HCT116 (cell line): ENCODE measurements around the gene TNKS1BP1. TPM values are rescaled to one million over a fixed set of nuclear protein-coding genes. Genes with fewer than 3 reads are reported as not detected.

Experiments used
- ATAC-seq: fragments of 200-7000 bp; cut with Tn5 transposase; 2 replicates; pipeline ENCODE4 v1.9.1; 2020; ENCODE audit warnings: mild to moderate bottlenecking, moderate library complexity
- BruUV-seq: library from RNA; stranded (reverse); fragments of 400-500 nt; replicated peaks from 2 replicates; lab custom pipeline; 2021; lab: Mats Ljungman, UMichigan
- CTCF ChIA-PET: fragments of 300-600 bp; sonication (Branson Sonifier 250); formaldehyde crosslinking; loops from one replicate; lab custom pipeline; 2021; ENCODE audit warnings: antibody characterized with exemption; lab: Charles Lee
- POLR2A ChIA-PET: fragments of 300-600, 350-600 bp; sonication (Branson Sonifier 250); formaldehyde crosslinking; loops from one replicate; lab custom pipeline; 2021; ENCODE audit warnings: antibody characterized with exemption; lab: Charles Lee
- RAD21 ChIA-PET, 2 experiments: fragments of 300-600 bp; sonication (Branson Sonifier 250); formaldehyde crosslinking; loops; one replicate each; lab custom pipeline; 2023; ENCODE audit warnings: low total read pairs in 2 of 2; ENCODE audit not compliant: uncharacterized antibody in 2 of 2, unreplicated experiment in 2 of 2, low non-redundant PET in 1 of 2; lab: Charles Lee
- DNase-seq: peaks from one replicate; pipeline ENCODE4 v3.0.0-alpha.2; 2010; ENCODE audit warnings: low read depth, low spot score
- H2AFZ ChIP-seq: fragments of 200-600 bp; shearing (Covaris generic), sonication (generic); 2 replicates; pipeline ENCODE4 v1.6.1; 2017; ENCODE audit warnings: low read depth, mixed run types, mixed read lengths, antibody characterized with exemption, low read length; ENCODE audit not compliant: poor library complexity, severe bottlenecking
- H3K27ac ChIP-seq: 2 replicates; pipeline ENCODE4 v1.5.1; 2012; ENCODE audit warnings: low read depth, low read length
- H3K27me3 ChIP-seq: fragments of 200-600 bp; sonication (generic); 2 replicates; pipeline ENCODE4 v1.6.1; 2016; ENCODE audit warnings: mixed run types, low read length, mixed read lengths; ENCODE audit not compliant: insufficient read depth
- H3K36me3 ChIP-seq, 2 experiments: fragments of 200-500 bp in 1 of 2; fragments of 200-600 bp in 1 of 2; sonication (Bioruptor generic) in 1 of 2; sonication (generic) in 1 of 2; 2 replicates each; pipeline versions ENCODE4 v1.5.1 to v1.6.1; 2014 to 2016; ENCODE audit warnings: low read length in 2 of 2, inconsistent platforms in 1 of 2, mixed read lengths in 1 of 2, mixed run types in 1 of 2; ENCODE audit not compliant: insufficient read depth in 2 of 2, control insufficient read depth in 1 of 2
- H3K4me1 ChIP-seq, 2 experiments: fragments of 200-600 bp in 1 of 2; sonication (generic) in 1 of 2; 2 replicates each; pipeline versions ENCODE4 v1.5.1 to v1.6.1; 2012 to 2017; ENCODE audit warnings: low read length in 2 of 2, inconsistent platforms in 1 of 2, mild to moderate bottlenecking in 1 of 2, mixed read lengths in 1 of 2, mixed run types in 1 of 2, moderate library complexity in 1 of 2; ENCODE audit not compliant: insufficient read depth in 2 of 2, control insufficient read depth in 1 of 2
- H3K4me2 ChIP-seq: fragments of 200-600 bp; sonication (generic); 2 replicates; pipeline ENCODE4 v1.6.1; 2017; ENCODE audit warnings: mixed run types, low read length, mixed read lengths
- H3K4me3 ChIP-seq, 2 experiments: fragments of 200-600 bp in 1 of 2; sonication (generic) in 1 of 2; replicated peaks in 1 of 2; 2 replicates each; pipeline ENCODE4 v1.5.1; 2011 to 2016; ENCODE audit warnings: low read length in 2 of 2, control low read depth in 1 of 2, low read depth in 1 of 2, mild to moderate bottlenecking in 1 of 2, mixed read lengths in 1 of 2, mixed run types in 1 of 2
- H3K79me2 ChIP-seq: fragments of 200-600 bp; sonication (generic); 2 replicates; pipeline ENCODE4 v1.6.1; 2017; ENCODE audit warnings: mild to moderate bottlenecking, mixed run types, low read length, moderate library complexity, mixed read lengths; ENCODE audit not compliant: insufficient read depth
- H3K9ac ChIP-seq: fragments of 200-600 bp; sonication (generic); 2 replicates; pipeline ENCODE4 v1.6.1; 2016; ENCODE audit warnings: low read length, mixed read lengths
- H3K9me2 ChIP-seq: fragments of 200-600 bp; sonication (generic), shearing (Covaris generic); 2 replicates; pipeline ENCODE4 v1.6.1; 2017; ENCODE audit warnings: mixed run types, mild to moderate bottlenecking, moderate library complexity; ENCODE audit not compliant: insufficient read depth
- H3K9me3 ChIP-seq, 2 experiments: fragments of 200-500 bp in 1 of 2; fragments of 200-600 bp in 1 of 2; sonication (Bioruptor generic) in 1 of 2; sonication (generic) in 1 of 2; 2 replicates each; pipeline ENCODE4 v1.6.1; 2014 to 2017; ENCODE audit warnings: low read length in 2 of 2, mixed read lengths in 2 of 2, inconsistent platforms in 1 of 2, low read depth in 1 of 2, mild to moderate bottlenecking in 1 of 2, mixed run types in 1 of 2, moderate library complexity in 1 of 2; ENCODE audit not compliant: control insufficient read depth in 1 of 2, insufficient read depth in 1 of 2
- H4K20me1 ChIP-seq: fragments of 200-600 bp; sonication (generic), shearing (Covaris generic); 2 replicates; pipeline ENCODE4 v1.6.1; 2017; ENCODE audit warnings: mixed run types, mild to moderate bottlenecking, moderate library complexity; ENCODE audit not compliant: insufficient read depth
- ATF3 ChIP-seq: IDR thresholded peaks from 2 replicates; pipeline ENCODE4 v1.6.1; 2012
- CBX3 ChIP-seq: IDR thresholded peaks from 2 replicates; pipeline ENCODE4 v1.6.1; 2012; ENCODE audit warnings: low read depth
- CEBPB ChIP-seq: IDR thresholded peaks from 2 replicates; pipeline ENCODE4 v1.6.1; 2012; ENCODE audit warnings: low read depth
- CTCF ChIP-seq, 3 experiments: fragments of 200-600 bp in 1 of 3; sonication (generic) in 1 of 3; IDR thresholded peaks in 2 of 3; conservative IDR thresholded peaks in 1 of 3; 2 replicates each; pipeline ENCODE4 v1.5.1; 2012 to 2017; ENCODE audit warnings: low read depth in 2 of 3, low read length in 2 of 3, antibody characterized with exemption in 1 of 3, borderline replicate concordance in 1 of 3, control low read depth in 1 of 3, mild to moderate bottlenecking in 1 of 3, mixed read lengths in 1 of 3, mixed run types in 1 of 3, moderate library complexity in 1 of 3; ENCODE audit not compliant: insufficient read depth in 1 of 3
- ELF1 ChIP-seq: IDR thresholded peaks from 2 replicates; pipeline ENCODE4 v1.6.1; 2012; ENCODE audit warnings: low read depth, borderline replicate concordance
- EZH2 ChIP-seq: fragments of 200-600 bp; sonication (generic); IDR thresholded peaks from 2 replicates; pipeline ENCODE4 v1.6.1; 2017; ENCODE audit warnings: antibody characterized with exemption, mixed run types
- FOSL1 ChIP-seq: IDR thresholded peaks from 2 replicates; pipeline ENCODE4 v1.6.1; 2012; ENCODE audit warnings: low read depth
- JUND ChIP-seq: IDR thresholded peaks from 2 replicates; pipeline ENCODE4 v1.6.1; 2012
- MAX ChIP-seq: IDR thresholded peaks from 2 replicates; pipeline ENCODE4 v1.6.1; 2012
- RAD21 ChIP-seq: IDR thresholded peaks from 2 replicates; pipeline ENCODE4 v1.6.1; 2012; ENCODE audit warnings: low read depth, mild to moderate bottlenecking
- SP1 ChIP-seq: IDR thresholded peaks from 2 replicates; pipeline ENCODE4 v1.6.1; 2012; ENCODE audit warnings: low read depth
- TCF7L2 ChIP-seq: IDR thresholded peaks from 2 replicates; pipeline ENCODE4 v1.7.0; 2011; ENCODE audit warnings: borderline replicate concordance, inconsistent platforms; ENCODE audit not compliant: insufficient read depth, insufficient read length; ENCODE audit errors: extremely low read depth
- ZBTB33 ChIP-seq: IDR thresholded peaks from 2 replicates; pipeline ENCODE4 v1.6.1; 2011; ENCODE audit warnings: mild to moderate bottlenecking, low read length, moderate library complexity; ENCODE audit not compliant: insufficient replicate concordance; ENCODE audit errors: extremely low read depth
- ZNF274 ChIP-seq: fragments of 200-500 bp; sonication (Bioruptor generic); IDR thresholded peaks from 2 replicates; pipeline ENCODE4 v1.6.1; 2014; ENCODE audit warnings: mild to moderate bottlenecking, low read depth, low read length, inconsistent platforms
- intact Hi-C: fragments of 100-400 bp; cut with micrococcal nuclease; formaldehyde crosslinking; loops from 2 replicates; pipeline ENCODE4 v1.10.0; 2022
- total RNA-seq: library from RNA; stranded (reverse); gene quantifications from one replicate; pipeline ENCODE4 v1.2.1, GENCODE V29; 2021; ENCODE audit not compliant: unreplicated experiment

The TNKS1BP1 gene
- total RNA-seq, 1 experiment from 2014 or later = 77.6 TPM

- no peak for TF ChIP-seq ZBTB33
- TF ChIP-seq CEBPB = no peak
- no peak for TF ChIP-seq ATF3
- TF ChIP-seq EZH2 = no peak
- no peak for TF ChIP-seq FOSL1
- TF ChIP-seq, all 23 proteins: peak for 0
These were observed 69.1 kb downstream of the TNKS1BP1 start (continued) for GRCh38 chr11:57255618-57256017.

GRCh38 chr11:57254631-57255030 is 70.1 kb downstream of the TNKS1BP1 start:
- Histone ChIP-seq H3K4me3 (no peak overlapping the region), H3K36me3 (no peaks in the 10 kb centered on the region), H3K4me2 (no peak overlapping the region), H3K4me1 (no peaks in the 10 kb centered on the region), H2AFZ (no peak overlapping the region), H3K9me2 (no peaks in the 10 kb centered on the region), H3K27ac (no peak overlapping the region), H3K27me3 (peaks cover 24% of the 10 kb centered on the region; the same call in 1 of the 2 replicates), H4K20me1 (no peaks in the 10 kb centered on the region), H3K9me3 (no peaks in the 10 kb centered on the region), H3K79me2 (no peaks in the 10 kb centered on the region), H3K9ac (no peak overlapping the region)
- DNase-seq (no peak), ATAC-seq (no peak)
- RAD21 ChIA-PET = no interaction called here
- TF ChIP-seq ELF1 (no peak), ZNF274 (no peak), FOSL1 (no peak), SP1 (no peak), TCF7L2 (no peak), RAD21 (no peak), MAX (no peak), ZBTB33 (no peak), CBX3 (no peak), CTCF (IDR thresholded peaks at IDR 0.05 in 2 of 3, conservative IDR thresholded peaks at IDR 0.05 in 1 of 3; ENCODE audit: borderline replicate concordance in 1 of 3, insufficient read depth in 1 of 3, low read depth in 2 of 3, low read length in 2 of 3) (no peak), JUND (no peak)
- intact Hi-C loops = no loop called here
- CTCF ChIA-PET = no interaction called here
- BruUV-seq = no TSS peak
- POLR2A ChIA-PET = no interaction called here
